ENCODE results near the gene ABCD1.

The ABCD1 gene

DNA sequence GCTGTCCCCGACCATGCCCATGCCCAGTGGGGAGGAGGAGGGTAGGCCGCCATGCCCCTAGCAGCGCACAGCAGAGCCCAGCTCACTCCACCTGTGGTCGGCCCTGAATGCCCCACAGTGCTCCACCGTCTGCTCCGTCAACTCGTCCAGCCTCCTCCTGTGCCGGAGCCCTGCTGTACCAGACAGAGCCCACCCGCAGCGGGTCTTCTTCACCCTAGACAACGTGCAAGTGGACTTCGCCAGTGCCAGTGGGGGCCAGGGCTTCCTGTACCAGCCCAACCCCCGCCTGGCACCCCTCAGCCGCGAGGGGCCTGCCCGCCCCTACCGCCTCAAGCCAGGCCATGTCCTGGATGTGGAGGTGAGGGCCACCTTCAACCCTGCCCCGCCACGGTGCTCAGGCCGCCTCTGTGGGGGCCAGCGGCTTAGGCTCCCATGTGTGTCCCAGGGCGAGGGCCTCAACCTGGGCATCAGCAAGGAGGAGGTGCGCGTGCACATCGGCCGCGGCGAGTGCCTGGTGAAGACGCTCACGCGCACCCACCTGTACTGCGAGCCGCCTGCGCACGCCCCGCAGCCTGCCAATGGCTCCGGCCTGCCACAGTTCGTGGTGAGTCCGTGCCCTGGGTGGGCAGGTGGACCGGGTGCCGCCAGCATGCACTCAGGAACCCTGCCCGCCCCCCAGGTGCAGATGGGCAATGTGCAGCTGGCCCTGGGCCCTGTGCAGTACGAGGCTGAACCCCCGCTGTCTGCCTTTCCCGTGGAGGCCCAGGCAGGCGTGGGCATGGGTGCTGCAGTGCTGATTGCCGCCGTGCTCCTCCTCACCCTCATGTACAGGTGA, 49.3 kb downstream of the ABCD1 start:
- Mint-ChIP-seq H3K27me3 (no peaks in the 10 kb centered on the region), H3K4me1 (no peaks in the 10 kb centered on the region), H3K9me3 (no peaks in the 10 kb centered on the region), H3K27ac (no peak overlapping the region), H3K36me3 (ENCODE audit: low read depth) (no peaks in the 10 kb centered on the region), H3K4me3 (no peak overlapping the region)
- no peak for ATAC-seq
- no peak for DNase-seq

DNA sequence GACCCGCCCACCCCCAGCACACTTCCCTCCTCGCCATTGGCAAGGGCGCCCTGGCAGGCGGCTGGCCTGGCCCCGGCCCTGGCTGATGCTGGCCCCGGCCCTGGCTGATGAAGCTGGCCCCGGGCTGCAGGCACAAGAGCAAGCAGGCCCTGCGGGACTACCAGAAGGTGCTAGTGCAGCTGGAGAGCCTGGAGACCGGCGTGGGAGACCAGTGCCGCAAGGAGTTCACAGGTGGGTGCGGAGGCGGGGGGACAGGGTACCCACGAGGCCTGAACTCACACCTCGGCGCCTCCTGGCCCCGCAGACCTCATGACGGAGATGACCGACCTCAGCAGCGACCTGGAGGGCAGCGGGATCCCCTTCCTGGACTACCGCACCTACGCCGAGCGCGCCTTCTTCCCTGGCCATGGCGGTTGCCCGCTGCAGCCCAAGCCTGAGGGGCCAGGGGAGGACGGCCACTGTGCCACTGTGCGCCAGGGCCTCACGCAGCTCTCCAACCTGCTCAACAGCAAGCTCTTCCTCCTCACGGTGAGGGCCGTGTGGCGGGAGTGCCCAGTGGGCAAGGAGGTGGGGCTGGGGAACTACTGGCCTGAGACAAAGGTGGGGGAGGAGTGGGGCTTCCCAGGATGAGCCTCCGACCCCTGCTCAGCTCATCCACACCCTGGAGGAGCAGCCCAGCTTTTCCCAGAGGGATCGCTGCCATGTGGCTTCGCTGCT, 50.1 kb downstream of the ABCD1 start:
- DNase-seq (no peak), ATAC-seq (no peak)
- Mint-ChIP-seq H3K27ac (no peak overlapping the region), H3K27me3 (peaks cover 1% of the 10 kb centered on the region), H3K4me1 (no peaks in the 10 kb centered on the region), H3K9me3 (no peaks in the 10 kb centered on the region), H3K4me3 (no peak overlapping the region), H3K36me3 (ENCODE audit: low read depth) (no peaks in the 10 kb centered on the region)

- no peak for ATAC-seq
- H3K27ac Mint-ChIP-seq, result no peak overlapping the region
- DNase-seq, result no peak
Measured at GRCh38 chrX:153775293-153776119, 50.9 kb downstream of the ABCD1 start.

DNA sequence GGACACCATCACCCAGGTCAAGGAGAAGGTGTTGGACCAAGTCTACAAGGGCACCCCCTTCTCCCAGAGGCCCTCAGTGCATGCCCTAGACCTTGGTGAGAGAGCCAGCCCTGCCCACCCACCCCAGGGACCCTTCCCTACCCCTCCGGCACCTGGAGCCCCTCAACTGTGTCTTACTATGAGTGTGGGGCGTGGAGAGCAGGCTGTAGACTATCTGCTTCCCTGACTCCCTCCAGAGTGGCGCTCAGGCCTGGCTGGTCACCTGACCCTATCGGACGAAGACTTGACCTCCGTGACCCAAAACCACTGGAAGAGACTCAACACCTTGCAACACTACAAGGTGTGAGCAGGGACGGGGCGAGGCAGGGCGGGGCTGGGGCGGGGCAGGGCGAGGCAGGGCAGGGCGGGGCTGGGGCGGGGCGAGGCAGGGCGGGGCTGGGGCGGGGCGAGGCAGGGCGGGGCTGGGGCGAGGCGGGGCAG, 51.5 kb downstream of the ABCD1 start:
- no peaks in the 10 kb centered on the region for H3K4me1 Mint-ChIP-seq
- no peak overlapping the region for H3K4me3 Mint-ChIP-seq
- no peak for DNase-seq
- ATAC-seq, result no peak
- no peaks in the 10 kb centered on the region for H3K9me3 Mint-ChIP-seq
- no peaks in the 10 kb centered on the region for H3K36me3 Mint-ChIP-seq (ENCODE audit: low read depth)
- H3K27ac Mint-ChIP-seq, result no peak overlapping the region
- peaks cover 4% of the 10 kb centered on the region for H3K27me3 Mint-ChIP-seq

More at GRCh38 chrX:153775293-153776119, 50.9 kb downstream of the ABCD1 start:
- Mint-ChIP-seq H3K9me3 (no peaks in the 10 kb centered on the region), H3K4me3 (no peak overlapping the region), H3K36me3 (ENCODE audit: low read depth) (no peaks in the 10 kb centered on the region), H3K4me1 (no peaks in the 10 kb centered on the region), H3K27me3 (peaks cover 4% of the 10 kb centered on the region)

- H3K4me1 Mint-ChIP-seq, result no peaks in the 10 kb centered on the region
- ATAC-seq, result no peak
- peaks cover 4% of the 10 kb centered on the region for H3K27me3 Mint-ChIP-seq
- no peak overlapping the region for H3K27ac Mint-ChIP-seq
- no peak overlapping the region for H3K4me3 Mint-ChIP-seq
- no peaks in the 10 kb centered on the region for H3K9me3 Mint-ChIP-seq
- no peaks in the 10 kb centered on the region for H3K36me3 Mint-ChIP-seq (ENCODE audit: low read depth)
- DNase-seq, result no peak
Measured at GRCh38 chrX:153776611-153777045, 52.0 kb downstream of the ABCD1 start.

GRCh38 chrX:153777261-153778090, 52.8 kb downstream of the ABCD1 start:
- Mint-ChIP-seq H3K4me1 (no peaks in the 10 kb centered on the region), H3K9me3 (no peaks in the 10 kb centered on the region)

GRCh38 chrX:153778181-153778580, 53.5 kb downstream of the ABCD1 start:
- Mint-ChIP-seq H3K27me3 (peaks cover 4% of the 10 kb centered on the region), H3K36me3 (ENCODE audit: low read depth) (no peaks in the 10 kb centered on the region), H3K4me1 (no peaks in the 10 kb centered on the region), H3K27ac (no peak overlapping the region), H3K4me3 (no peak overlapping the region), H3K9me3 (no peaks in the 10 kb centered on the region)
- ATAC-seq, result no peak
- DNase-seq, result no peak

More at GRCh38 chrX:153777261-153778090, 52.8 kb downstream of the ABCD1 start:
- no peak overlapping the region for H3K27ac Mint-ChIP-seq
- no peak overlapping the region for H3K4me3 Mint-ChIP-seq
- DNase-seq (no peak), ATAC-seq (no peak)
- H3K36me3 Mint-ChIP-seq (ENCODE audit: low read depth), result no peaks in the 10 kb centered on the region
- peaks cover 4% of the 10 kb centered on the region for H3K27me3 Mint-ChIP-seq

GRCh38 chrX:153778684-153779101, 54.0 kb downstream of the ABCD1 start:
- no peaks in the 10 kb centered on the region for H3K4me1 Mint-ChIP-seq
- no peak for ATAC-seq
- no peak for DNase-seq
- H3K36me3 Mint-ChIP-seq (ENCODE audit: low read depth), result no peaks in the 10 kb centered on the region
- H3K27me3 Mint-ChIP-seq, result peaks cover 4% of the 10 kb centered on the region
- no peaks in the 10 kb centered on the region for H3K9me3 Mint-ChIP-seq
- H3K27ac Mint-ChIP-seq, result no peak overlapping the region
- no peak overlapping the region for H3K4me3 Mint-ChIP-seq

GRCh38 chrX:153779891-153780677, 55.4 kb downstream of the ABCD1 start:
- DNase-seq, result no peak
- Mint-ChIP-seq H3K36me3 (ENCODE audit: low read depth) (no peaks in the 10 kb centered on the region), H3K4me1 (no peaks in the 10 kb centered on the region), H3K4me3 (no peak overlapping the region), H3K27ac (no peak overlapping the region), H3K9me3 (no peaks in the 10 kb centered on the region), H3K27me3 (peaks cover 4% of the 10 kb centered on the region)
- ATAC-seq, result no peak

GRCh38 chrX:153780678-153781427, 56.2 kb downstream of the ABCD1 start, which contains the start of gene SRPK3:
Gene SRPK3 (plus strand): TSS chrX:153781041. CDS start chrX:153781087, 46 bp downstream.
- Mint-ChIP-seq H3K4me1 (no peaks in the 10 kb centered on the region), H3K27me3 (peaks cover 4% of the 10 kb centered on the region), H3K4me3 (no peak within 1 kb of the TSS), H3K27ac (no peak within 1 kb of the TSS), H3K9me3 (no peaks in the 10 kb centered on the region), H3K36me3 (ENCODE audit: low read depth) (no peaks in the 10 kb centered on the region)
- ATAC-seq (no peak), DNase-seq (no peak)

DNA sequence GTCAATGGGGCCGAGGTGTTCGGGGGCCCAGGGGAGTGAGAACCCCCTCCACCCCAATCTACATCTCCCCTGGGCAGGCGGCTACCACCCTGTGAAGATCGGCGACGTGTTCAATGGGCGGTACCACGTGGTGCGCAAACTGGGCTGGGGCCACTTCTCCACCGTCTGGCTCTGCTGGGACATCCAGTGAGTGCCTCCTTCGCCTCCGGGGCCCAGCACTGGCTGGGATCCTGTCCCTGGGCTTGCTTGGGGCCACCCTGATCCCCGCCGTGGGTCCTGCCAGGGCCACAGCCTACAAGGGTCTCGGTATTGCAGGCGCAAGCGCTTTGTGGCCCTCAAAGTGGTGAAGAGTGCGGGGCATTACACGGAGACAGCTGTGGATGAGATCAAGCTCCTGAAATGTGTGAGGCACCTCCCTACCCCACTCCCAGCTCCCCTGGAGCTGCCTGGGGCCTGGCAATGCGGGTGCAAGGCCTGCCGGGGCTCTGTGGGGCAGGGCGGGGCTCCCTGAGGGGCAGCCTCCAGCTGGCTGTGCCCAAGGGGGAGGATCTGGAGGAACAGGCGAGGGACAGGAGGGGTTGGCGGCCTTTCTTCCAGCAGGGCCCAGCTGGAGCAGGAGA, 56.9 kb downstream of the ABCD1 start:
- Mint-ChIP-seq H3K36me3 (ENCODE audit: low read depth) (no peaks in the 10 kb centered on the region), H3K27me3 (peaks cover 4% of the 10 kb centered on the region), H3K4me3 (no peak overlapping the region), H3K9me3 (no peaks in the 10 kb centered on the region), H3K27ac (no peak overlapping the region), H3K4me1 (no peaks in the 10 kb centered on the region)
- no peak for ATAC-seq
- no peak for DNase-seq

DNA sequence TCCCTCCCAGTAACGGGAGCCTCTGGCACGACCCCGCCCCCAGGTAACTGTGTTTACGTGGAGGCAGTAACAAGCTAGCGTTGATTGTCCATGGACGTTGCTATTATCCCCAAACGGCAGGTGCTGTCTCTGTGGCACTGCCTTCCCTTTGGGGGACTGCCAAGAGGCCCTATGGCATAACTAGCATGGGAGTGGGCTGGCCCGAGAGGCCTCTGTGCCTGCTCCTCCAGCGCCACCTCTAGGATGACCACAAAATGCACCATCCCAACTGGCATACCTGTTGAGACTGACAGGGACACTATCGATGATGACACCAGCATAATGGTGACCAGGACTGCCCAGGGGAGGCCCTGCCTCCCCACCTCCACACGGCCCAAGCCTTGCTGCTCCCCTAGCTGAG, 57.7 kb downstream of the ABCD1 start:
- no peak for ATAC-seq
- no peak for DNase-seq
- Mint-ChIP-seq H3K36me3 (ENCODE audit: low read depth) (no peaks in the 10 kb centered on the region), H3K27ac (no peak overlapping the region), H3K27me3 (peaks cover 4% of the 10 kb centered on the region), H3K9me3 (no peaks in the 10 kb centered on the region), H3K4me1 (no peaks in the 10 kb centered on the region), H3K4me3 (no peak overlapping the region)
